ENCODE results near the gene ARID3A.

Gene ARID3A

DNA sequence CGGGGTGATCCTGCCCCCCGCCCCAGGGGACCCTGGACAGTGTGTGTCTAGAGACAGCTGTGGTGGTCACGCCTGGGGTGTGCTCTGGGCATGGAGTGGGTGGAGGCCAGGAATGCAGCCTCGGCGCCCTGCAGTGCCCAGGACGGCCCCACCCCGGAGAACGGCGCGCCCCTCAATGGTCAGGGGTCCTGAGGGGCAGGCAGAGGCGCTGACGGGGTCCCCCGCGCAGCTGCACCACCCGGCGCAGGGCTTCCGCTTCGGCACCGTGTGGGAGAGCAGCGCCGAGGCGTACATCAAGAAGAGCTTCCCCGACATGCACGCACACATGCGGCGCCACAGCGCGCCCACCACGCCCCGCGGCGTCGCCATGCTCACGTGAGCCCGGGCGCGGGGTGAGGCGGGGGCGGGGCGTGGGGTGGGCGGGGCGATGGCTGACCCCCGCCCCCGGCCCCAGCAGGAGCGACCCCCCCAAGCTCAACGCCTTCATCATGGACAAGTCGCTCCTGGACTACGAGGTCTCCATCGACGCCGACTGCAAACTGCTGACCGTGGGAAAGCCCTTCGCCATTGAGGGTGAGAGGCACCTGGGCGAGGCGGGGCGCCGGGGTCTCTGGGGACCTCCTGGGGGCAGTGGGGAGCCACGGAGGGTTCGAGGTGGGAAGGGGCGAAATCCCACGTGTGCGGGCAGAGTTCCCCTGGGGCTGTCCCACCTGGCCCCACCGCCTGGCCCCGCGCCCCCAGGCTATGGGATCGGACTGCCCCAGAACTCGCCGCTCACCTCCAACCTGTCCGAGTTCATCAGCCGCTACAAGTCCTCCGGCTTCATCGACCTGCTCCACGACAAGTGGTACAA lies 81.8 kb downstream of the ARID3A start:
- DNase-seq: no peak

DNA sequence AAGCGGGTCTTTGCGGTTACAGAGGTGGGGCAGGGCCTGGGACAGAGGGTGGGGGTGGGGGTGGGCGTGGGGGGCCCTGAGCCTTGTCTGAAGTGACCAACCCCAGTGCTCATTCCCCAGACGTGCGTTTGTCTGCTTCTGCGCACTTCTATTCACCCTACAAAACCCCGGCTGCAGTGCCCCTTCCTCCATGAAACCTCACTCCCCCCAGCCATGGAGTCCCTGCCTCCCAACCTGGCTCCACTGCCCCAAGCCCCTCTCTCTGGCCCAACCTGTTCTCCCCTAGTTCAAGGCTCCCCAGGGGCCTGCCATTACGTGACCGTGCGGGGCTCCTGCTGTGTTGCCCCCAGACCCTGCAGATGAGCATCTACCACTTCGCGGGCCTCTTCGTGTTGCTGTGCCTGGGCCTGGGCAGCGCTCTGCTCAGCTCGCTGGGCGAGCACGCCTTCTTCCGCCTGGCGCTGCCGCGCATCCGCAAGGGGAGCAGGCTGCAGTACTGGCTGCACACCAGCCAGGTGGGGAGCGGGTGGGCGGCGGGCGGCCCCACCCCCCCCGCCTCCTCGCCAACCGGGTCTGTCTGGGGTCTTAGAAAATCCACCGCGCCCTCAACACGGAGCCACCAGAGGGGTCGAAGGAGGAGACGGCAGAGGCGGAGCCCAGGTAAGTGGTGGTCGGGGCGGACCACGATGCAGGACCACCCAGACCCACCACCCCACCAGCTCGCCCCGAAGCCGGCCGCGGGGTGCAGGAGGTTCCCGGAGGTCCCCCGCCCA lies 82.6 kb downstream of the ARID3A start:
- DNase-seq: no peak

DNA sequence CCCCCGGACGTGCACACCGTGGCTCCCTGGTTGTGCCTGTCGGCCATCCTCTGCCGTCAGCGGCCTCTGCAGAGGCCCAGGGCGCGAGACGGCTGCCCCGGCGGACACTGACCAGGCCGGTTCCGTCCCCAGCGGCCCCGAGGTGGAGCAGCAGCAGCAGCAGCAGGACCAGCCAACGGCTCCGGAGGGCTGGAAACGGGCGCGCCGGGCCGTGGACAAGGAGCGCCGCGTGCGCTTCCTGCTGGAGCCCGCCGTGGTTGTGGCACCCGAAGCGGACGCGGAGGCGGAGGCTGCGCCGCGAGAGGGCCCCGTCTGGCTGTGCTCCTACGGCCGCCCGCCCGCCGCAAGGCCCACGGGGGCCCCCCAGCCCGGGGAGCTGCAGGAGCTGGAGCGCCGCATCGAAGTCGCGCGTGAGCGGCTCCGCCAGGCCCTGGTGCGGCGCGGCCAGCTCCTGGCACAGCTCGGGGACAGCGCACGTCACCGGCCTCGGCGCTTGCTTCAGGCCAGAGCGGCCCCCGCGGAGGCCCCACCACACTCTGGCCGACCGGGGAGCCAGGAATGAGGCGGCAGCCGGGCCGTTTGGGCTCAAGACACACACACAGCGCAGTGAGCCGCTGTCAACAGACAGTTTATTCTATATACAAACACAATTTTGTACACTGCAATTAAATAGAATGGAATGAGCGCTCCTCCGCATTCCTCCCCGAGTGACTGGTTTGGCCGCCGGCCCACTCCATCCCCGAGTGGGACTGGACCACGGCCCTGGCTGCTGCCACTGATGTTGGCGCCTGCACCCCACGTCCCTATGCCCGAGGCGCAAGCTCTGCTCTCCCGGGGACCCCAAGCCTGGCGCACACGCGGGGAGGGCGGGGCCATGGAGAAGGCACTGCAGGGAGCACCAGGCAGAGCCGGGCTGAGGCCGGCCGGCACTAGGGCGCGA lies 83.5 kb downstream of the ARID3A start:
- DNase-seq: no peak

DNA sequence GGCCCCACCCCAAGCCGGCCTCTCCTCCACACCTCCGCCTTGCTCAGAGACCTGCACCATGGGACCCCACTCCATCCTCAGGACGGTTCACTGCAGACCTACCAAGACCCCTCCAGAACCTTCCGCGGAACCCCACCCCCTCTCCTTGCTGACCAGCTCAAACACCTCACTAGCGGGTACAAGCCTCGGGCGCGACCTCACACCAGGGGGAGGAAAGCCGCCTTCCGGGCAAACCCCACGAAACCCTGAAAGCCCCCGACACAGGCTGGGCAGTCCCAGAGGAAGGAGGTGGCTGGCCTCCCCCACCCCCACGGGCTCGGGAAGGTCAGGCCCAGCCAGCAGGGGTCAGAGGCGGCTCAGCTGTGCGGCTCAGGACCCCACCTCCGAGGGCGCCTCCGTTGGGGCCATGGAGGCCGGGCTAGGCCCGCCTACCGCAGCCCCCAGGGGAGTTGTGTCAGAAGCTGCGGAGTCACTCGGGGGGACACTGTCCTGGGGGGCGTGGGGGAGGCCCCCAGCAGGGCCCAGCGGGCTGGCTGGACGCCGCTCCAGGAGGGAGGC lies 84.2 kb downstream of the ARID3A start:
- DNase-seq: no peak

DNA sequence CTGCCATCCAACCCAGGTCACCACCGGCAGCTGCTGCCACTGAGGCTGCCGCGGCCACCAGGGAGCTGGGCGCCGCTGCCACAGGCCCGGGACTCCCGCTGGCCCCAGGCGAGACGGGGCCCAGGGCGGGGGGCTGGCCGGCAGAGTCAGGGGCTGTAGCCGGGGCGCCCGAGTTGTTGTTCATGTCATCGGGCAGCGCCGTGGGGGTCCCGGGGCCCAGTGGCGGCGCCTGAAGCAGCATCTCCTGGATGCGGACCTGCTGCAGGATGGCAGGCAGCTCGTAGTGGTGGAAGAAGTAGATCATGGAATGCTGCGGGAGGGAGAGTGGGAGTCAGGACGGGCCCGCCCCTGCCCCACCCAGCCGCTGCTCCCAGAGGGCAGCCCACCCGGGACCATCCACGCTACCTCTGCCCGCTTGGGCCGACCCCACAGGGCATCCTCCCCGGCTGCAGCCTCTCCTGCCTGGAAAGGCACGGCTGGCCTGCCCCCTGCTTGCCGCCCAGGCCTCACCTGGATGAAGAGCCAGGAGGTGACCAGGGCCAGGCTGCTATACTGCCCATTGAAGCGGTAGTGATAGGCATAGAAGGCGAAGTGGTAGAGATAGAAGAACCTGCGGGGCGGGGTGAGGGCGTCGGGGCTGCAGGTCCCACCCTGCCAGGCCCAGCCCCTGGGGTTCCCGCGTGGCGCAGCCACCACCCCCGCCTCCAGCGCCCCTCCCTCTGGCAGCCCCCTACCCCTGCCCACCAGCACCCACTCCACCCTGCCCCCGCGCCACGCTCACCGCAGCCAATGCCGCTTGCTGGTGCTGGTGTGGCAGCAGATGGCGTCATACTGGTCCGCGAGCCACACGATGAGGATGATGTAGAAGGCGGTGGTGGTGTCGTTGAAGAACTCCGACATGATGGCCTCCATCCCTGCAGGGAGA lies 85.0 kb downstream of the ARID3A start:
- no peak for DNase-seq

DNA sequence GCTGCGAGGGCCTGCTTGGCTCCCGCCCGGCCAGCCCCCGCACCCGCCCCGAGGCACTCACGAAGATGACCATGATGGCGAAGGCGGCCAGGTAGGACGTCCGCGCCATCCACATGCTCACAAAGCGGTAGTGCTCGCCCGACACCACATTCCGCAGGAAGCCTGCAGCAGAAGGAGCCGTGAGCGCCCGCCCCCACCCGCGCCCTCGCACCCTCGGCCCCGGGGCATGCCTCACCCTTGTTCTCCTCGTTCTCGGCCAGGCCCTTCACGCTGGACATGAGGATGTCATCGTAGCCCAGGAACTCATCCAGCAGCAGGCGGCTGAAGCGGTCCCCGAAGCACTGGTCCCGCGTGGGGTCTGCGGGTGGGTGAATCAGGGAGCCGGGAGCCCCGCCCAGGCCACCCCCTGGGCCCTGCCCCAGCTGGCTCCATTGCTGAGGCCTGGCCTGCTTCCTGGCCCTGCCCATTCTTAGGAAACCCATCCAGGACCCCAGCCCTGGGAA lies 86.0 kb downstream of the ARID3A start:
- DNase-seq: no peak

DNA sequence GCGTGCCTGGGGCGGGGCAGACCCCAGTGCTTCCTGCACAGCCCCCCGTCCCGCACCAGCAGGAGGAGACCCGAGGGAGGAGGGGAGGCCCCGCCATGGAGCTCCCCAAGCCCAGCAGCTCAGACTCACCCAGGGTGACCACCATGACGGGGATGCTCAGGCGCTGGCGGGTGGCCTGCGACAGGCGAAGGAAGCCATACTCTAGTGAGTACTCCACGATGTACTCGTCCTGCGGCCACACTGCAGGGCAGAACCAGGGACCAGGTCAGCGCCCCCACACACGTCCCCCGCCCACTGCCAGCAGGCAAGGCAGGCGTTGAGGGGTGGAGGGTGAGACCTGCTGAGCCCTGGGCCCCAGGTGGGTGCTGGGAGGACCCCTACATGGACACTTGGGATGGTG lies 86.5 kb downstream of the ARID3A start:
- DNase-seq: no peak

DNA sequence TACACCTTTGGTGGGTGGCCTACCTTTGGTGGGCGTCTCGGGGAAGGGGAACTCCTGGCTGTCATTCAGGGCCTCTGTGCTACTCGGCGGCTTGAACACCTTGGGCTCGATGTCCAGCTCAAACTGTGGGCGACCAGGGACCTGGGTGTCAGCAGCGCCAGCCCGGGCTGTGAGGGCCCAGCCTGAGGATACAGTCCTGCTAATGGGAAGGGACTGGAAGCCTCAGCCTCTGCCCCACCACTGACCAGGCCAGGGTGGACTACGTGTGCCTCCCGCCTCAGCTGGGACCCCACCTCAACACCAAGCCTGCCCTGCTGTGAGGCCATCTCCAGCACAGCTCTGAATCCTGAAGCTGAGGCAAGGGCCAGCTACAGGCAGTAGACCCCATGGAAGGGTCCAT lies 87.4 kb downstream of the ARID3A start:
- no peak for DNase-seq

DNA sequence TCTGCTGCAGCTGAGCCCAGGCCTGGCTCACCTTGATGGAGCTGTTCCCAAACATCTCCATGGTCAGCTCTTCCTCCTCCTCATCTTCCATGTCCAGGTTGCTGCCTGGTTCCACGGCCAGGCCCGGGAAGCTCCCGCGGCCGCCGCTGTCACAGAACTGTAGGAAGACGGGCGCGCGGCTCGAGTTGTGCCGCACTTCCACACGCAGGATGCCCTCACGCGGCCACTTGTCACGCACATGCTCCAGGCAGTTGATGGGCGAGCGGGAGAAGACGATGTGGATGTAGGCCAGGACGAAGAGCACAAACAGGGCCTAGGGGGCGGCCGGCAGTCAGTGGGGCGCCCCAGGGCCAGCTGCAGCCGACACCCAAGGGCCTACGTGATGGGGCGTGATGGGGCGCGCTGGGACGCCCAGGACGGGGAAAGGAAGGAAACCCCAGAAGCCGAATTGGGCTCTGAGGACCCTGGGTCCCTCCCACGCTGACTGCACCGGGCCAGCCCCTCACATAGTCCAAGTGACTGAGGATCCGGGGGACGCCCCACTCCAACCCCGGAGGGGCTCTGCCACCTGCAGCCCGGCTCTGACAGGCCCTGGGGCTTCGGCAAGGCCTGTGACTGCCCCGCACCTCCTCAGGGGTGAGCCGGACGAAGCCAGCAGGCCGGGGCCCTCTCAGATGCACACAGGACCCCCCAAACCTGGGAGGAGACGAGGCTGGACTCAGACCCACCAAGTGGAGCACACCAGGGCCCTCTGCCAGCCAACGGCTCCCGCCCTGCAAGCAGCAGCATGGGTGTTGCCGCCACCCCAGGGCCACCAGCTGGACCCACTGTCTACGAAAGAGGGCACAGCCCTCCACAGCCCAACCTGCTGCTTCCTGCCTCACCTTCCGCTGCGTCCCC lies 88.6 kb downstream of the ARID3A start:
- DNase-seq: no peak

DNA sequence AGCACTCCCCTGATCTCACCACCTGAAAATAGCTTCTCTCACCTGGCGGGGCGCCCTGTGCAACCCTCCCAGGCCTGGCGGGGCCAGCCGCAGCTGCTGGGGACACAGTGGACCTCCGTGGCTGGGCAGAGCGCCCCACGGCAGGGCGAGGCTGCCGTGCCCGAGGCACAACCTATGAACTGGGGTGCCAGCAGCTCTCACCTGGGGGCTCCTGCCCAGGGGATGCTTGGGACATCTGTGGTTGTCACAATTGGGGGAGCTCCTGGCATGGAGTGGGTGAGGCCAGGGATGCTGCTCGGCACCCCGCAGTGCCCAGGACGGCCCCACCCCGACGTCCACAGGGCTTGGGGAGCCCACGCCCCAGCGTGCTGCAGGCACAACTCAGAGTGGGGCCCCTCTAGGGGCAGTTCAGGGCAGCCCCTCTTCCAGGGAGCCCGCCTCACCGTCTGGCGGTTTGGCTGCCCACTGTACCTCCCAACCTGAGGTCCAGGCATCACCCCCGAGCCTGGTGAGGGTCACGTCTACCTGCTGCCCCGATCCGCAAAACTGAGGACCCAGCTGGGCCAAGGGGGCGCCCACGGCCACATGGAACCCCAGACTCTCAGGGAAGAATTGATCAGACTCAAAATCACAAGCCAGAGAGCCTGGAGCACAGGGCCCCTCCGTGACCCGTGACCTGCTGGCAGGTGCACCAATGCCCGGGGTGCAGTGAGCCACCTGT lies 89.4 kb downstream of the ARID3A start:
- no peak for DNase-seq

DNA sequence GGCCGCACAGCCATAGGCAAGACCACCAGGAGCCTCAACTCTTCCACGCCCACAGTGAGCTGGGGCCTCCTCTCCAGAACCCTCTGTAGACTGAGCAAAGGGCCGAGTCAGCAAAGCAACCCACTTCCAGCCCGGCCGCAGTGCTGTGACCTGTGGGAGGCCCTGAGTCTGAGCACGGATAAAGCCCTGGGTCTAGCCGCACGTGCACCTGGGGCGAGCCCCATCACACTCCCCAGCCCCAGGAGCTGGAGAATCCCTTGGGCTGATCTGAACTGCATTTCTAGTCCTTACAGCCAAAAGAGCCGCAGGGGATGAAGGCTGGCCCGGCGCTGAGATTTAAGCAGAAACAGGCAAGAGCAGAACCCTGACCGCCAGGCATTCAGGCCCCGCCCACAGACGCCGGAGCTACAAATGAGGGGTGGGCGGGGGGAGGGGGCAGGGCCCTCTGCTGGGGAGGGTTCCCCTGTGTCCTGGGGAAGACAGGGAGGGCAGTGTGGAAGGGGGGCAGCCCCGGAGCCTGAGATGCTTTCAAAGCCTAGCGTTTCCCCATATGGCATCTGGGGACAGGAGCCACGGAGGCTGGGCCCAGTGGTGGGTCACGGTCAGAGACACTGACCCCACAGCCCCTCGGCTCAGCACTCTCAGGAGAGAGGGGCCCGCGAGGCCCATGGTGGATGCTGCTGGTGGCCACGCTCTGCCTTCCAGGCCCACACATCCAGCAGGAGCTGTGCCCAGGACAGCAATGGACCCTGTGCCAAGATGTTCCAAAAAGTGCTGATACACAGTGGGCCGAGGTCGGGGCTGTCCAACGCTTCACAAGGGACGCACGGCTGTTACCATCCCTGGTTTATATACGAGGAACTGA lies 90.2 kb downstream of the ARID3A start:
- DNase-seq: no peak

DNA sequence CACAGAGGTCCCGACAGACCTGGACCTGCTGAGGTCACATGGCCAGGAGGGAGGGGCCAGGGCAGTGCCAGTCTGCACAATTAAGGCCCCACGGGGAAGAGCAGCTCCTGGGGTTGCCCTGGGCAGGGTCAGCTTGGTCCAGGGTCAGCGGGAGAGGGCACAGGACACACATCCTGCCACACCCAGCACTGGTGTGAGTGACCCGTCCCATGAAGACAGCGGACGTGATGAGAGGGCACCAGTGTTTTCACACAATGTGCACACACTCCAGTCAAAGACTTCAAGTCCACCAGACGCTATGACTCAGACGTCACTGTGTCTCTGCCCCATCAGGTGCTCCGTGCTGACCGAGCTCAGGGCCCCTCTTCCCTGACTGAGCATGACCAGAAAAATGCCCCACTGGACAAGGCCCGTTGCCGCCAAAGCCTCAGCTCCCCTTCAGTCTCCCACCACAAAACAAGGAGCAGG lies 90.8 kb downstream of the ARID3A start:
- DNase-seq: no peak

DNA sequence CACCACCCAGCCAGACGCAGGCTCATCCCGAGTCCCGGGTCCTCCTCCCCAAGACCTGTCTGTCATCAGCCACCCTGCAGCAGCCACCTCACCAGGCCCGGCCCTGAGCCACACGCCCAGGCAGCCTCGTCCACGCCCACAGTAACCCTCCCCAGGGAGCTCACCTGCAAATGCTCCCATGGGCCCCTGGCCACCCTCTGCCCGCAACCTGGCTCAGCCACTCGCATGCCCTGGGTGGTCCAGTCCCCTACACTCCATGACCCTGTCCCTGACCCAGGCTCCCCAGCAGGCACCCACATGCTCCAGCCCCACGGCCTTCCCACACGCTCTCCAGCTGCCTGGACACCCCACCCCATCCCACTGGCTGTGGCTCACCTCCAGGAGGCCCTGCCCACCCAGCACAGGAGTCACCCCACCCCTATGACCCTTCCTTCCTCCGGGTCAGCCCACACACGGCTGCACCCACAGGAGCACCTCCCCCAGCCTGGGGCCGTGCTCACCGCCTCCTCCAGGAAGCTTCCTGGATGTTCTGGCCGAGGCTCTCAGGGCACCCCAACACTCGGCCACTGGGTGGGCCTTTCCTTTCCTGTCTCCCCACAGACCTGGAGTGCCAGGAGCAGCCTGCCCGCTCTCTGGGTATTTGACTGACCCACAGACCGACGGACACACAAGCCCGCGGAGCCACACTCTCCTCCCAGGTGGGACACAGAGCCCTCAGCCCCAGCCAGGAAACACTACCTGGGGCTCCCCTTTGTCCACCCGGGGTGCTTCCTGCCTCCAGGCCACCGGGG lies 91.5 kb downstream of the ARID3A start:
- DNase-seq: no peak

DNA sequence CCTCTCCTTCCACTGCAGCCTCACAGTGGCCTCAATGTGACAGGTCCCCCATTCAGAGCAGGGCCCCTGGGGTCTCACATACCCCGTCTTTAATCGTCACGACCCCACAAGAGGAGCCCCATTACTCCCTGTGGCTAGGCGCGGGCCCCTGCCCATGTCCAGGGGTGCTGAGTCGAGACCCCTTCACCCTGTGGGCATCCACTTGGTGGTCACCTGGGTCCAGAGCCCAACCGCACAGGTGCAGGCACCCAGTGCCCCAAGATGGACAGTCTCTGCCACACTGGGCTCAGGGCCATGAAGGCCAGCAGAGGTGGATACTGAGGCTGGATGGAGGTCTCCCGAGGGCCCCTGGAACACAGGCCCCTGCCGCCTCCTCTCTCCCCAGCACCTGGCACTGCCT lies 92.1 kb downstream of the ARID3A start:
- DNase-seq: no peak

DNA sequence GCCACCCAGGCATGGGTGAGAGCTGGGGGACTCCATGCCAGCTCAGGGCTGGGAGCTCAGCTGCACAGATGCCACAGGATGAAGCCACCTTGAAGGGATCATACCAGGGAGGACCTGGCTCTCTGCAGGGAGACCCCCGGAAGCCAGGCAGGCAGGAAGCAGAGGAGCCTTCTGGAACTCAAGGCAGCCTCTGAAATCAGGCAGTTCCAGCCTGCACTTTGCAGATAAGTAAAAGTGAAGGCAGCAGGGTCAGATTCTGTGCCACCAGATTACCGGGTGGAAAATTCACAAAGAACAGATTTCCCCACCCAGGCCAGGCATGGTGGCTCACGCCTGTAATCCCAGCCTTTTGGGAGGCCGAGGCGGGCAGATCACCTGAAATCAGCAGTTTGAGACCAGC lies 92.6 kb downstream of the ARID3A start:
- no peak for DNase-seq

DNA sequence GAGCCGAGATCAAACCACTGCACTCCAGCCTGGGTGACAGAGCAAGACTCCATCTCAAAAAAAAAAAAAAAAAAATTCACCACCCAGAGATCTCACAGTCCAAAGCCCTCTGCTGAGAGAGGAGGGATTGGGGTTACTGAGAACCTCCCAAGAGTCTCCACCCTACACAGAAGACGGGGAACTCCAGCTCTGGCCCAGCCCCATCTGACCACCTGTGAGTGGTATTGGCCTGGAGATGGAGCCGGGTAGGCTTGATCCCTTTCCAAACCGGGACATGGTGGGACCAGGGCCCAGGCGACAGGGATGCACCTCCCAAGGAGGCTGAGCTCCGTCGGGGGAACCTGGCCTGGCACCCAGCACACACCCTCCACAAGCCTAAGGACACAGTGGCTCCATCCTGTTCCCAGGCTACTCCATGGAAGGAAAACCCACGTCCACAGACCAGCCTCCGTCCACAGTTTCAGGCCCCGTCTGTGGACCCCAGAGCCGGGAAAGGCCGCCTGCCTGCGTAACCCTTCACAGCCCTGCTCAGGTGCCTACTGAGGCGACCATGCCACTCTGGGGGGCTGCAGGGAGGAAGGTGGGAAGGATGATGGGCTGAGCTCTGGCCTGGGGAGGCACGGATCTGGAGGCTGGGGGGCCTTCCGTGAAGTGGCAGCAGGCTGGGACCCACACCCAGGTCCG lies 93.2 kb downstream of the ARID3A start:
- no peak for DNase-seq

DNA sequence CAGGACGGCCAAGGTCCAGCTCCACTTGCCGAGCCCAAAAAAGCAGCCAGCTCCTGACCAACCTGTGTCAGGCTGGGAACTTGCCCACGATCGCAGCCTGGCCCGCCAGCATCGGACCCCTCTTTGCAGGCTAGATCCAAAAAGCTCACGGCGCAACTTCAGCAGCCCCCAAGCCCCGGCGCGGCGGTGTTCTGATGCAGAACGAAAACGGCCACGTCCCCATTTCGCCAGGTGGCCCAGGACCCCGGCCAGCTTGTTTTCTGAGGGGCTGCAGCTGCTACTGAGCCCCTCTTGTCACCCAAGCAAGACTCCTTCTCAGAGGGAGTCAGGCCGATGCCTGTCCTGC lies 93.8 kb downstream of the ARID3A start:
- no peak for DNase-seq
